Measurements from ENCODE around the gene DGUOK. TPM values are rescaled to one million over a fixed set of nuclear protein-coding genes. Genes with fewer than 3 reads are reported as not detected.

DGUOK gene
- total RNA-seq, 1 donor from 2014 or later = 40.8 TPM

- no peaks in the 10 kb centered on the region for H3K27me3 ChIP-seq (ENCODE audit: control insufficient read depth, insufficient read depth, low read length)
- FAIRE-seq (no peak), DNase-seq (ENCODE audit: low read depth) (no peak)
- peaks cover 8% of the 10 kb centered on the region for H3K36me3 ChIP-seq (ENCODE audit: control insufficient read depth, insufficient read depth, low read length)
- no peak overlapping the region for H3K4me3 ChIP-seq (ENCODE audit: low read depth, low read length)
- TF ChIP-seq, protein P1, sequence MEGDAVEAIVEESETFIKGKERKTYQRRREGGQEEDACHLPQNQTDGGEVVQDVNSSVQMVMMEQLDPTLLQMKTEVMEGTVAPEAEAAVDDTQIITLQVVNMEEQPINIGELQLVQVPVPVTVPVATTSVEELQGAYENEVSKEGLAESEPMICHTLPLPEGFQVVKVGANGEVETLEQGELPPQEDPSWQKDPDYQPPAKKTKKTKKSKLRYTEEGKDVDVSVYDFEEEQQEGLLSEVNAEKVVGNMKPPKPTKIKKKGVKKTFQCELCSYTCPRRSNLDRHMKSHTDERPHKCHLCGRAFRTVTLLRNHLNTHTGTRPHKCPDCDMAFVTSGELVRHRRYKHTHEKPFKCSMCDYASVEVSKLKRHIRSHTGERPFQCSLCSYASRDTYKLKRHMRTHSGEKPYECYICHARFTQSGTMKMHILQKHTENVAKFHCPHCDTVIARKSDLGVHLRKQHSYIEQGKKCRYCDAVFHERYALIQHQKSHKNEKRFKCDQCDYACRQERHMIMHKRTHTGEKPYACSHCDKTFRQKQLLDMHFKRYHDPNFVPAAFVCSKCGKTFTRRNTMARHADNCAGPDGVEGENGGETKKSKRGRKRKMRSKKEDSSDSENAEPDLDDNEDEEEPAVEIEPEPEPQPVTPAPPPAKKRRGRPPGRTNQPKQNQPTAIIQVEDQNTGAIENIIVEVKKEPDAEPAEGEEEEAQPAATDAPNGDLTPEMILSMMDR (IDR thresholded peaks at IDR 0.05; ENCODE audit: insufficient read depth, low read length, severe bottlenecking) = no peak
Observed at GRCh38 chr2:73944714-73945113, 18.0 kb downstream of the DGUOK start.

DNA sequence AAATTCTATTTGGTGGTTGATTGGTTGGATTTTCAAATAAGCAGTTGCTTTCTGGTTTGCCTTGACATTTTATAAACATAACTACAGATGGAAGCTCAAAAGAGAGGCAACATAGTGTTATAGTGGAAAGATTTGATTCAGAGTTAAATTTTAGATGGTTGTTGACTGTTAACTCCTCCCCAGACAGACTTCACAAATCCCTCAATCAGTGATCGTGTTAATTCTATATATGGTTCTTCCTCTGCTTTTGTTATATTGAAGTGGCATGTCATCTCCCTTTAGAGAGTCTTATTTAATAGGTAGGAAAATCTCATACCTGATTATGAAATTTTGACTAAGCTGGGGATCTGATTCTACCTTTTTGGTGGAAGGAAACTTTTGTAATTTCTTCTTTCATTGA, 19.5 kb downstream of the DGUOK start:
- H3K4me3 ChIP-seq (ENCODE audit: low read depth, low read length) = no peak overlapping the region
- FAIRE-seq (no peak), DNase-seq (ENCODE audit: low read depth) (no peak)
- no peaks in the 10 kb centered on the region for H3K27me3 ChIP-seq (ENCODE audit: control insufficient read depth, insufficient read depth, low read length)
- TF ChIP-seq, protein P1 (IDR thresholded peaks at IDR 0.05; ENCODE audit: insufficient read depth, low read length, severe bottlenecking) = no peak
- peaks cover 15% of the 10 kb centered on the region for H3K36me3 ChIP-seq (ENCODE audit: control insufficient read depth, insufficient read depth, low read length)

- no peaks in the 10 kb centered on the region for H3K27me3 ChIP-seq (ENCODE audit: control insufficient read depth, insufficient read depth, low read length)
- TF ChIP-seq, protein P1 (IDR thresholded peaks at IDR 0.05; ENCODE audit: insufficient read depth, low read length, severe bottlenecking) = no peak
- peaks cover 18% of the 10 kb centered on the region for H3K36me3 ChIP-seq (ENCODE audit: control insufficient read depth, insufficient read depth, low read length)
- H3K4me3 ChIP-seq (ENCODE audit: low read depth, low read length) = no peak overlapping the region
- no peak for DNase-seq (ENCODE audit: low read depth)
- FAIRE-seq = no peak
Observed at GRCh38 chr2:73946666-73947065, 20.0 kb downstream of the DGUOK start.

DNA sequence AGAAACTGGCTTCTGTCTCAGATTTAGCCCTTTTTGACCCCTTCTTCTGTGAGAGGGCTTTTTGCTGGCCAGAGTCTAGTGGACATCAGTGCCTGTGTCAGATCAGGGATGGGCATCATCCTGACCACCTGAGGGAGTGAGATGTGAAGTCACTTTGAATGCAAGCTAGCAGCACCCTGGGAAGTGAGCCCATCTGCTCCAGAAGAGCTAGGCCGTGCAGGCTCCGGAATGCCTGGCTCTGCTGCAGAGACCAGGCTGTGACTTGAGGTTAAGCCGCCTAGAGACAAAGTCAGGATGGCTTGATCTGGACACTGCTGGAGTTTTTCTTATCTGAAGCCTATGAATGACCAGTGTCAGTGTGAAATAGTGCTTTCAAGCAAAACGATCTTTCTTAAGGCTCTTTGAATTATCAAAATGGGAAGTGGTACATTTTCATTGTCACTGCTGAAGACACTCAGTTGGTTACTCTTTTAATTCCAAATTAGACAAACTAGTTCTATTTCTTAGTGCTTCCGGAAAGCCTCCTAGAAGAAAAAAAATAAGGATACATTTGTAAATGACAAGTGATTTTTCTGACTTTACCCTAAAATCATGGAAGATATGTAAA, 20.8 kb downstream of the DGUOK start:
- no peaks in the 10 kb centered on the region for H3K27me3 ChIP-seq (ENCODE audit: control insufficient read depth, insufficient read depth, low read length)
- H3K4me3 ChIP-seq (ENCODE audit: low read depth, low read length) = no peak overlapping the region
- H3K36me3 ChIP-seq (ENCODE audit: control insufficient read depth, insufficient read depth, low read length) = peaks cover 19% of the 10 kb centered on the region
- TF ChIP-seq, protein P1 (IDR thresholded peaks at IDR 0.05; ENCODE audit: insufficient read depth, low read length, severe bottlenecking) = no peak
- FAIRE-seq = no peak
- no peak for DNase-seq (ENCODE audit: low read depth)

- Histone ChIP-seq H3K27me3 (ENCODE audit: control insufficient read depth, insufficient read depth, low read length) (no peaks in the 10 kb centered on the region), H3K36me3 (ENCODE audit: control insufficient read depth, insufficient read depth, low read length) (peaks cover 21% of the 10 kb centered on the region), H3K4me3 (ENCODE audit: low read depth, low read length) (no peak overlapping the region)
- FAIRE-seq (no peak), DNase-seq (ENCODE audit: low read depth) (no peak)
- TF ChIP-seq, protein P1 (IDR thresholded peaks at IDR 0.05; ENCODE audit: insufficient read depth, low read length, severe bottlenecking) = no peak
Observed at GRCh38 chr2:73949802-73950201, 23.1 kb downstream of the DGUOK start.

Measured in bronchial epithelial cell (primary cell).